Epidermal melanocyte (primary cell): Measurements from ENCODE around the gene PPP1R12A.

Source experiments
- DNase-seq: peaks from one replicate; pipeline ENCODE4 v3.0.0; 2011; ENCODE audit warnings: low spot score; ENCODE audit not compliant: insufficient read length

PPP1R12A gene

DNA sequence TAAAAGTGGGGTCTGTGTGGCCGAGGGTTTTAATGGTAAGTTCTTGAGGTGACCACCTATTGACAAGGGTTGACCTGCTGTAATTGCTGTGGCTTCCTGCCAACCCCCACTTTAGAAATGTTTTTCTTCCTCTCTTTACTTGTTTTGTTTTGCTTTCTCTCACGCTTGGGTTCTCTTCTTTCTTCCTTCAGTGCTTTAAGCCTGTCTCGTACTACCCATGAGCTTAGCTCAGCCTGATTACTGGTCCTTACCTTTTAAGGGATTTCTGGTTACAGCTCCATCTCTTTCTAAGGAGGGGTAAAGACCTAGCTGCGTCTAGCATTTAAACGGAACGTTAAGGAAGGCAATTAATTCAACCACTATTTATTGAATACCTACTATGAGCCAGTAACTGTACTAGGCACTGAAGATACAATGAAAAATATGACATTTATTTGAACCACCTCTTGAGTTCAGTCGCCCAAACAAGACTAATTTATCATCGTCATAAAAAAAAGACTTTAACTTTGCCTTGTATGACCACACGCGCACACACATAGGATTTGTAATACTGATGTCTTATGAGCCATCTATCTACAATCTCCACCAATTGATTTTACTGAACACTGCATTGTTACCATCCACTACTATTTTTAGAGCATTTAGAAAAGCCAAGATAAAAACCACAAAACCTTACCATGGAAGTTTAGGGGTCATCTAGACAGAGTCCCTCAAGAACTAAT, 888 bp upstream of the PPP1R12A start:
- no peak for DNase-seq

DNA sequence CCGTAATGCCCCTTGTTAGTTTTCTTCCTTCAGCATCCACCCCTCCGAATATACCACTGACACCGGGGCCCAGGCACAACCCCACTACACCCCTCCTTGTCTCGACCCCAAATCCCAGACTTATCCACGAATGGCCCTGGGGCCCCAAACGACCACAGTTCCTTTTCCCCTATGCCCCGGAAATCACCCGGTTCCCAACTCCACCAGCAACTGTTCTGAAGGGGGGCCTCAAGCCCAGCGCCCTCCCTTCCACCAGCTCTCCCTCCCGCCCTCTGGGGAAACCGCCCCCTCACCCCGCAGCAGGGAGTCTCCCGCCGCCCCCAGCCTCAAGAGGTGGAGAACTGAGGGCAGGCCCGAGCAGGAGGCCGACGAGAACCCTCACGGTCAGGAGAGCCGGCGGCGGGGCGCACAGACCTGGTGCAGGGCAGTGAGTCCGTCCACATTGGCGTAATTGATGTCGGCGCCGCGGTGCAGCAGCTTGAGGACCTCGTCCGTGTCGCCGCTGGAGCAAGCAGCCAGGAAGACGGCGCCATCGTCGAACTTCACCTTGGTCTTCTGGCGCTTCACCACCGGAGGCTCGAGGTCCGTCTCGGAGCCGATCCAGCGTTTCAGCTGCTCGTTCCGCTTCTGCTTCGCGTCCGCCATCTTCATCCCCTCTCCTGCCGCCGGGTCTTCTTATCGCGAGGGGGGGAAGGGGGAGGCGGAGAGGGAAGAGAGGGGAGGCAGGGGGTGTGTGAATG, 446 bp downstream of the PPP1R12A start:
- no peak for DNase-seq

DNA sequence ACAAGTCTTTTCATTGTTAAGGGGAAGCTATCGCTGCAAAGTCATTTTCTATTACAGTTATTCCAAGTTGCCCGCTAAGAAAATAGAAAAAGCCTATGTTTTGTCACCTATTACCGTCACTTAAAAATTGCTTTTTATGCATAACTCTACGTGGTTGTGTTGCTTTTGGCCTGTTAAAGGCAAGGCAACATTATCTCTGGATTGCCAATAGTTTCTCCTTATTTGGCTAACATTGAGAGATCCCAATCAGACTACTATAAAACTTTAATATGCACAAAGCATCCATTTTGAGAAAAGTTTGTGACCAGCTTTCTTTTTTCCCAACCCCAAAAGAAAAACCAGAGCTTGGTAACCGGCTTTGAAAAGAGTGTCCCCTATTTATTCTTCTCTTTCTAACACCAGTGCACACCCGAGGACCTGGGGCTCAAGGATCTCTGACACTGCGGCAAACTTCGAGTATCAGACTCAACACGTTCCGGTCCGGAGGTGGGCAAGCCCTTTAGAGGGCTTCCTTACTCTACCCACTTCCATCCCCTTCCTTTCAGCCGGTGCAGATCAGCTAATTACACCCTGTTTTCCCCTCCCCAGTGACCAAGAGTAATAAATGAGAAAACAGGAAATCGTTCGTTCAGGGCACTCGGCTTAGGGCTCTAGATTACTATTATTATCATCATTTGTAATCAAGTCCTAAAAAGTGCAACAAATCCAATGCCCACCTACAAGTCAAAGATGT, 1.2 kb downstream of the PPP1R12A start:
- DNase-seq = no peak

- no peak for DNase-seq
Measured at GRCh38 chr12:79933043-79933442, 1.9 kb downstream of the PPP1R12A start.

- DNase-seq = no peak
Measured at GRCh38 chr12:79932357-79932756, 2.5 kb downstream of the PPP1R12A start.

GRCh38 chr12:79929065-79929464, 5.8 kb downstream of the PPP1R12A start:
- no peak for DNase-seq

DNA sequence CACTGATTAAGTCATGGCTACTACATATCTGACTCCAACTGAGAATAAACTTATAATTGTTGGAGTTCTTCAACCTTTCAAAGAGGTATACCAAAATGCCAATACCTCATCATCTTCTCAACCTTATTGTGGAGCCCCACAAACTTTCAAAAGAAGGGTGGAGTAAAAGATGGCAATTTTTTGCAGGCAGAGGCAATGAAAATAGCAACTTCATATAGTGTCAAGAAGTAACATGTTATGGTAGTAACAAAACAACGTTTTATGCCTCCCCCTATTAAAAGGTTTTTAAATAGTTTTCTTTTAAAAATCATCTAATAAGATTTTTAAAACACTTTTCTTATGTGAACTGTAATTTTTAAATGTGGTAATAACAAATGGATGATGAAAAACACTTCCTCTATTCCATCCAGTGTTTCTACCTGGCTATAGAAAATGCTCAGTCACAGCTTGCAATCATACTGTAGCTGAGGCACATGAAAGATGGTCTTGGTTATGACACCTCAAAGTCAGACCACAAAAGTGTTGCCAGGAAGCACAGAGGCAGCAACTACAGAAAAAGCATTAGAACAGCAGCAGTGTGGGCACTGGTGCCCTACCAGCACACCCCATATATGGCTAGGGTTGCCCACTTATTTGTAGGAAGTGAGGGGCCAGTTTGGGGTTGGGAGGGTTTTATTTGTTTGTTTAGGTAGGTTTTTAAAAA, 7.0 kb downstream of the PPP1R12A start:
- DNase-seq = no peak

DNA sequence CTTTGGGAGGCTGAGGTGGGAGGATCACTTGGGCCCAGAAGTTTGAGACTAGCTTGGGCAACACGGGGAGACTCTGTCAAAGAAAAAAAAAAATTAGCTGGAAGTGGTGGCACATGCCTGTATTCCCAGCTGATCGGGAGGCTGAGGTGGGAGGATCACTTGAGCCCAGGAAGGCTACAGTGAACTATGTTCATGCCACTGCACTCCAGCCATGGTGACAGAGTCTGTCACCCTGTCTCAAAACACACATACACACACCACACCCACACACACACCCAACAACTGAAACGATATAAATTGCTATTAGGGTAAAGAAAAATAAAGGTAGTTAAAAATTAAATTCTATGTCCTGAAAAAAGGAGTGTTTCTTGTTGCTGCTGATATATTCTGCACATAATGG, 7.9 kb downstream of the PPP1R12A start:
- DNase-seq = no peak

DNA sequence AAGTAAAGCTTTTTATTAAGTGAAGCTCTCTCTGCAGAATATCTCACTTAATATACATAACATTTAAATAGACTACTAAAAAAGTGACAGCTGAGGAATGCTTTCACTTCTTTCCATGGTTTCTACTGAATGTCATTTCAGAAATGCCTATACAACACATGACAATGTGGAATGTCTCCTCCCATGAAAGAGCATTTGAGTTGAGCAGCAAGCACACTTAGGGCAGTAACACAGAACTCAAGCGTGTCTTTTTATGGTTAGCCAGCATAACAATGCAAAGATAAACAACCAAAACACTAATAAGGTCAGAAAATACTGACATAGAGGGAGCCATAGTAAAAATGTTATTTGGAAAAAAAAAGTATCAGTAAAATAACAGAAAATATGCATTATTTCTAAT, 9.4 kb downstream of the PPP1R12A start:
- peak; percentile 44 for DNase-seq

- DNase-seq = no peak
Measured at GRCh38 chr12:79921786-79922185, 13.1 kb downstream of the PPP1R12A start.

DNA sequence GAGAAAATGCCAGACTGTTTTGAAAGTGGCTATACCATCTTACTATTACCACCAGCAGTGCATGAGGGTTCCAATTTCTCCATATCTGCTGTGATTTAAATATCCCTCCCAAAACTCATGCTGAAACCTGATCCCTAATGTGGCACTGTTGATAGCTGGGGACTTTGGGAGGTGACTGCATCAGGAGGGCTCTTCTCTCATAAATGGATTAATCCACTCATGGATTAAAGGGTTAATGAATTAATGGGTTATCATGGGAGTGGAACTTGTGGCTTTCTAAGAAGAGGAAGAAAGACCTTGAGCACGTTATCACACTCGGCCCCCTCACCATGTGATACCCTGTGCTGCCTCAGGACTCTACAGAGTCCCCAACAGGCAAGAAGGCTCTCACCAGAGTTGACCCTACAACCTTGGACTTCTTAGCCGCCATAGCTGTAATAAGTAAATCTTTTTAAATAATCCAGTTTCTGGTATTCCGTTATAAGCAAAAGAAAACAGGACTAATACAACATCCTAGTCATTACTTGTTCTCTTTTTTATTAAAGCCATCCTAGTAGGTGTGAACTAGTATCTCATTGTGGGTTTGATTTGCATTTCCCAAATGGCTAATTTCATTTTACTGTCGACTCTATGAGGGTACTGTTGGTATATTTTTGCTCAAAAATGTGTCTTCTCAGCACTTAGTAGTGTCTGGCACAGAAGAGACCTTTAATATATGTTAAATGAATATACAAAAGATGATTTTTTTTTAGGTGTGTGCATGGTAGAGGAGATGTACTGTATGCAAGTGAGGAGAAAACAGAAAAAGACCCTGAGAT, 14.3 kb downstream of the PPP1R12A start:
- no peak for DNase-seq

- DNase-seq = no peak
Measured at GRCh38 chr12:79919762-79920161, 15.1 kb downstream of the PPP1R12A start.

DNA sequence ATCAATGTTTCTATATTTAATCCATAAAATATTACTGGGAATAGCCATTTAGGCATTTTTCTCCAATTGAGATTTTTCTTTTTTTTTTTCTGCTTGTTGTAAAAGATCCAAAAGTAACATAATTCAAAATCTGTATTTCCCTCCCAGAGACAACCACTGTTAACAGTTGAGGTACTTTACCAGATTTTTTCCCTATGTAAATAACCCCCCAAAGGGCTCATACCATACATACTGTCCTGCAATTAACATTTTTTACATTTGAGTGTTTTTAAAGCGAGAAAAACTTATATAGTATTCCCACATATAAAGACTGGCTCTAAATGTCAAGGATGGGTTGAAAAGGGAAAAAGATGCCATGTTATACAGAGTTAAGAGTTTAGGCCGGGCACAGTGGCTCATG, 18.1 kb downstream of the PPP1R12A start:
- no peak for DNase-seq

DNA sequence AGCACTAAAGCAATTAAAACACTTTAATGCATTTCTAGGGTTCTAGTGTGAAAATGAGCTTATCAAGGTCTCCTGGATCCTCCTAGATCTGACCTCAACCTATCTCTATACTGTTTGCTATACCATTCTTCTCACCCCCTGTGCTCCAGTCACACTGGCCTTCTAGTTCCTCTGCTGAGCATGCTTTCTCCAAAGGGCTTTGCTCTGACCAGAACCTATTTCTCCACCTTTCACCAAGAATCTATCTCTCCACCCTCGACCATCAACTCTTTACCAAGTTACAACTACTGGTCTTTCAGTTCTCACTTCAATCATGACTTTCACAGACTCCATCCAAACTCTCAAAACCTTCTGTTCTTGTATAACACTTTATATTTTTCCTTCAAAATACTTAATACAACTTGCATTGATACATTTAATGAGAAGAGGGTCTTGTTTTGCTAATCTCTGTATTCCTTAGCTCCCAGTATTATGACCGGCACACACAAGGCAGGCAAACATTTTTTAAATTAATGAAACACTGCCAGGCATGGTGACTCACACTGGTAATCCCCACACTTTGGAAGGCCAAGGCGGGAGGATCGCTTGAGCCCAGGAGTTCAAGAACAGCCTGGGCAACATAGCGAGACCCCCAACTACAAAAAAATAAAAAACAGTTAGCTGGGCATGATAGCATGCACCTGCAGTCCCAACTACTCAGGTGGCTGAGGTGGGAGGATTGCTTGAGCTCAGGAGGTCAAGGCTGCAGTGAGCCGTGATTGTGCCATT, 22.8 kb downstream of the PPP1R12A start:
- DNase-seq = no peak

DNA sequence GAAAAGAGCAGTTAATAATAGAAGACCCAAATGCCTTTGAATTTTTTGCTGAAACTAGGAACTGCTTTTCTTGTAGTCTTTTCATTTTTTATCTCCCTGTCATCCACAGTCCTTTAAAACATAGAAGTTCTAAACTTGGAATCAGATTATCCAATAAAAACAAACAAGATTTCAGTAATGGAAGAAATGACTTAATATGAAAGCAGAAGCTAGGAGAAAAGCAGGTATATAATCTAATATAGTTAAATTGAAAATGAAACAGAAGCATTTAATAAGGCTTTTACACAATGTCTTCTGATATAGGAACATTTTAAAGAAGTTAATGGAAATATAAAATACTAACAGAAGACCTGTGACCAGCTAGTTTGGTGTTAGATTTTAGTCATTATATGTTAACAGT, 26.5 kb downstream of the PPP1R12A start:
- no peak for DNase-seq

GRCh38 chr12:79901506-79901905, 33.4 kb downstream of the PPP1R12A start:
- no peak for DNase-seq

- no peak for DNase-seq
Measured at GRCh38 chr12:79900951-79901350, 33.9 kb downstream of the PPP1R12A start.

DNA sequence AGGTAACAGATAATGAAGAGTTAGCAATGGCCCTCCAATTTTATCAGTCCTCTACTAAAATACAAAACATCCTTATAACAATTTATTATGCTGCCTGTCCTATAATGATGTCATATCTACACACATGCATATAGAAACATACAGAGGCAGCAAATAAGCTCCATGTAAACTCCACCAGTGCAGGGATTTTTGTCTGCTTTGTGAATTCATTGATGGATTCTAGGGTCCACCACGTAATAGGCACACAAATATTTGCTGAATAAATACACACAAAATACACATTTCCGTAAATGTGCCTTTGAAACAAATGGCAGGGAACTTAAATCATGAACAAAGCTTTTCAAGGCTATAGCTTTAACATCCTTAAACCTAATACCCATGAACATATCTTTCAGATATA, 34.7 kb downstream of the PPP1R12A start:
- no peak for DNase-seq

GRCh38 chr12:79897617-79898016, 37.3 kb downstream of the PPP1R12A start:
- DNase-seq = no peak

GRCh38 chr12:79895804-79896203, 39.1 kb downstream of the PPP1R12A start:
- DNase-seq = no peak
